BLaER1 (cell line): ENCODE data around the gene AUTS2.
A peak's percentile ranks its signal among the peaks of the same experiment; 100 is the strongest.

Source experiments
- H3K27ac ChIP-seq: shearing (Covaris generic); formaldehyde crosslinking; 2 replicates; pipeline ENCODE4 v1.8.1; 2022
- H3K27me3 ChIP-seq: shearing (Covaris generic); formaldehyde crosslinking; 2 replicates; pipeline ENCODE4 v1.8.1; 2022
- H3K36me3 ChIP-seq: shearing (Covaris generic); formaldehyde crosslinking; 2 replicates; pipeline ENCODE4 v1.8.1; 2022
- H3K4me1 ChIP-seq: shearing (Covaris generic); formaldehyde crosslinking; 2 replicates; pipeline ENCODE4 v1.8.1; 2022
- H3K4me2 ChIP-seq: shearing (Covaris generic); formaldehyde crosslinking; 2 replicates; pipeline ENCODE4 v1.8.1; 2022
- H3K4me3 ChIP-seq: shearing (Covaris generic); formaldehyde crosslinking; 2 replicates; pipeline ENCODE4 v1.8.1; 2022
- H3K9ac ChIP-seq: shearing (Covaris generic); formaldehyde crosslinking; 2 replicates; pipeline ENCODE4 v1.8.1; 2022
- H3K9me3 ChIP-seq: shearing (Covaris generic); formaldehyde crosslinking; 2 replicates; pipeline ENCODE4 v1.8.1; 2022
- H4K20me1 ChIP-seq: shearing (Covaris generic); formaldehyde crosslinking; 2 replicates; pipeline ENCODE4 v1.8.1; 2022
- Cebpa-rat ChIP-seq: shearing (Covaris generic); IDR thresholded peaks from 2 replicates; pipeline ENCODE4 v1.8.1; 2022

Gene AUTS2

DNA sequence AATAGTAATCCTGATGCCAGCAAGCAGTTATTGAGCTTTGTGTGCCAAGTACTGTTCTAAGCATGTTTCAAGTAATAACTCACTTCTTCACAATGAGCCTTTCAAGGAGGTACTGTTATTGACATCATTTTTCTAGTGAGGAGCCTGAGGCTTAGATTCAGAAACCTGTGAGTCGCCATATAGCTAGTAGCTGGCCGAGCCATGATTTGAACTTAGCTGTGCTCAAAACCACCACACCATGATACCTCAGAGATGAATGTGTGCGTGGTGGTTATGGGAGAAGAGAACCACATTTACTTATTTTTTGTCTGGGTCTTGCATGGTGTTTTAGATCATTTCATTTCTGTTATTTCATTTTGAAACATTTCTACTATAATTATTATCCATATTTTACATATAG lies 578.9 kb downstream of the AUTS2 start:
- no peak overlapping the region for H3K9ac ChIP-seq
- H3K4me2 ChIP-seq, result peak overlapping the region; percentile 72
- H3K27me3 ChIP-seq, result no peaks in the 10 kb centered on the region
- peaks cover 9% of the 10 kb centered on the region; the same call in 1 of the 2 replicates for H4K20me1 ChIP-seq
- peaks cover 9% of the 10 kb centered on the region; the same call in 1 of the 2 replicates for H3K36me3 ChIP-seq
- H3K4me3 ChIP-seq, result no peak overlapping the region
- peaks cover 52% of the 10 kb centered on the region for H3K4me1 ChIP-seq
- TF ChIP-seq Cebpa-rat, result no peak
- H3K27ac ChIP-seq, result no peak overlapping the region
- H3K9me3 ChIP-seq, result peaks cover 17% of the 10 kb centered on the region

- H3K4me2 ChIP-seq, result peak overlapping the region; percentile 72
- H3K27me3 ChIP-seq, result no peaks in the 10 kb centered on the region
- TF ChIP-seq Cebpa-rat, result no peak
- peaks cover 9% of the 10 kb centered on the region; the same call in 1 of the 2 replicates for H4K20me1 ChIP-seq
- no peak overlapping the region for H3K9ac ChIP-seq
- 0 out of 2 replicates have a peak overlapping the region, but pooled peaks have one; percentile 1 for H3K27ac ChIP-seq
- H3K36me3 ChIP-seq, result peaks cover 9% of the 10 kb centered on the region; the same call in 1 of the 2 replicates
- H3K9me3 ChIP-seq, result peaks cover 17% of the 10 kb centered on the region
- H3K4me3 ChIP-seq, result peak overlapping the region; percentile 16; the same call in 1 of the 2 replicates
- peaks cover 49% of the 10 kb centered on the region for H3K4me1 ChIP-seq
Observed at GRCh38 chr7:70178211-70178610, 579.9 kb downstream of the AUTS2 start.

GRCh38 chr7:70178787-70179186 lies 580.5 kb downstream of the AUTS2 start:
- no peak overlapping the region for H3K4me3 ChIP-seq
- peaks cover 48% of the 10 kb centered on the region for H3K4me1 ChIP-seq
- H3K27ac ChIP-seq, result 0 out of 2 replicates have a peak overlapping the region, but pooled peaks have one; percentile 1
- TF ChIP-seq Cebpa-rat, result no peak
- peak overlapping the region; percentile 72 for H3K4me2 ChIP-seq
- peaks cover 9% of the 10 kb centered on the region; the same call in 1 of the 2 replicates for H4K20me1 ChIP-seq
- H3K27me3 ChIP-seq, result no peaks in the 10 kb centered on the region
- H3K9ac ChIP-seq, result no peak overlapping the region
- H3K36me3 ChIP-seq, result peaks cover 9% of the 10 kb centered on the region; the same call in 1 of the 2 replicates
- peaks cover 17% of the 10 kb centered on the region for H3K9me3 ChIP-seq

DNA sequence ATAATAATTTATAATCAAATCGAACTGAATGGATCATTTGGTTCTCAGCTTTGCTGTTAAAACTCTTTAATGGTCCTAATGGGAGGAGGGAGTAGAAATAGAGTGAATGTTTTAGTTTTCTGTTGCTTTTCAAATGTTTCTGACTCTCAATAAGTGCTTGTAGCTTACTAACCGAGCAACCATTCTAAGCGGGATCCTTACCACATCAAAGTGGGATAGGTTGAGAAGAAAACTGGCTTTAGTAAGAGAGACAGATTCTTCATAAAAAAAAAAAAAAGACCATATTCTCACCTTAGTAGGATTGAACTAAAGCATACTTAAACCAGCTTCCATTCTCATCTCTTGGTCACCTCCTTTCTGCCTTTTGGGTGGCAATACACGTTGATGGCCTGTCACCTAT lies 584.2 kb downstream of the AUTS2 start:
- H3K4me3 ChIP-seq, result no peak overlapping the region
- no peak overlapping the region for H3K4me2 ChIP-seq
- peaks cover 3% of the 10 kb centered on the region; the same call in 1 of the 2 replicates for H4K20me1 ChIP-seq
- H3K9me3 ChIP-seq, result no peaks in the 10 kb centered on the region; the same call in 1 of the 2 replicates
- H3K4me1 ChIP-seq, result peaks cover 35% of the 10 kb centered on the region
- TF ChIP-seq Cebpa-rat, result no peak
- no peaks in the 10 kb centered on the region for H3K27me3 ChIP-seq
- no peak overlapping the region for H3K9ac ChIP-seq
- no peak overlapping the region for H3K27ac ChIP-seq
- H3K36me3 ChIP-seq, result no peaks in the 10 kb centered on the region

- no peak for TF ChIP-seq Cebpa-rat
- H3K9me3 ChIP-seq, result peaks cover 3% of the 10 kb centered on the region; the same call in 1 of the 2 replicates
- H4K20me1 ChIP-seq, result no peaks in the 10 kb centered on the region
- no peak overlapping the region for H3K4me2 ChIP-seq
- no peak overlapping the region for H3K27ac ChIP-seq
- H3K4me3 ChIP-seq, result no peak overlapping the region
- no peaks in the 10 kb centered on the region for H3K27me3 ChIP-seq
- no peaks in the 10 kb centered on the region for H3K36me3 ChIP-seq
- H3K4me1 ChIP-seq, result peaks cover 28% of the 10 kb centered on the region
- H3K9ac ChIP-seq, result no peak overlapping the region
Observed at GRCh38 chr7:70183278-70183677, 585.0 kb downstream of the AUTS2 start.

GRCh38 chr7:70188901-70189650 lies 590.8 kb downstream of the AUTS2 start:
- H3K4me2 ChIP-seq, result no peak overlapping the region
- H3K9me3 ChIP-seq, result peaks cover 37% of the 10 kb centered on the region
- H4K20me1 ChIP-seq, result no peaks in the 10 kb centered on the region
- H3K9ac ChIP-seq, result no peak overlapping the region
- H3K27ac ChIP-seq, result no peak overlapping the region
- peaks cover 13% of the 10 kb centered on the region; the same call in 1 of the 2 replicates for H3K4me1 ChIP-seq
- TF ChIP-seq Cebpa-rat, result no peak
- H3K36me3 ChIP-seq, result peaks cover 17% of the 10 kb centered on the region
- H3K27me3 ChIP-seq, result no peaks in the 10 kb centered on the region
- no peak overlapping the region for H3K4me3 ChIP-seq

GRCh38 chr7:70189776-70190175 lies 591.5 kb downstream of the AUTS2 start:
- no peak for TF ChIP-seq Cebpa-rat
- Histone ChIP-seq H3K4me3 (no peak overlapping the region), H3K36me3 (peaks cover 17% of the 10 kb centered on the region), H3K27ac (no peak overlapping the region), H3K27me3 (no peaks in the 10 kb centered on the region), H3K4me1 (peaks cover 14% of the 10 kb centered on the region; the same call in 1 of the 2 replicates), H3K9ac (no peak overlapping the region), H3K9me3 (peaks cover 42% of the 10 kb centered on the region), H3K4me2 (no peak overlapping the region), H4K20me1 (no peaks in the 10 kb centered on the region)

DNA sequence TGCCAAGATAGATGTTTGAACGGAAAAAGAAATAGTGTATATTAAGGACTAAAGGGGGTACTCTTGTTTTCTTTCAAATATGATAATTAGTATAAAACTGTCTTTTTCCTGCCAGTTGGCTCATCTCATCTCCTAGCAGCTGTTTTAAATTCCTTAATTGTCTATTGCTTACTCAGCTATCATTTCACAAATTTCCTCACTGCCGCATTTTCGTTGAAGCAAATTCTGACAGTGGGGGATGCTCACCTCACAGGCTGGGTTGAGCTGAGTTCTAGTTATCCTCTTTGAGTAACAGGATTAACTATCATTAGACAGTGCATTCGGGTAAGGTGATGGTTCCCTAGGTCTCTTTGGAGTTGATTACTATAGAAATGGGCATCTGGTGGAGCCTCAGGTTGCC lies 592.0 kb downstream of the AUTS2 start:
- peaks cover 17% of the 10 kb centered on the region for H3K36me3 ChIP-seq

GRCh38 chr7:70193514-70193913 lies 595.2 kb downstream of the AUTS2 start:
- no peak overlapping the region for H3K4me2 ChIP-seq
- H3K4me1 ChIP-seq, result peaks cover 28% of the 10 kb centered on the region
- no peak for TF ChIP-seq Cebpa-rat
- no peaks in the 10 kb centered on the region for H4K20me1 ChIP-seq
- no peak overlapping the region for H3K4me3 ChIP-seq
- H3K9me3 ChIP-seq, result peaks cover 56% of the 10 kb centered on the region
- no peak overlapping the region for H3K27ac ChIP-seq
- H3K27me3 ChIP-seq, result no peaks in the 10 kb centered on the region
- H3K9ac ChIP-seq, result no peak overlapping the region
- peaks cover 17% of the 10 kb centered on the region for H3K36me3 ChIP-seq

More for the DNA sequence above, 592.0 kb downstream of the AUTS2 start:
- H3K27ac ChIP-seq, result no peak overlapping the region
- no peak for TF ChIP-seq Cebpa-rat
- no peak overlapping the region for H3K9ac ChIP-seq
- peaks cover 14% of the 10 kb centered on the region; the same call in 1 of the 2 replicates for H3K4me1 ChIP-seq
- H3K4me2 ChIP-seq, result no peak overlapping the region
- H4K20me1 ChIP-seq, result no peaks in the 10 kb centered on the region
- peaks cover 45% of the 10 kb centered on the region for H3K9me3 ChIP-seq
- no peak overlapping the region for H3K4me3 ChIP-seq
- H3K27me3 ChIP-seq, result no peaks in the 10 kb centered on the region

GRCh38 chr7:70208236-70209063 lies 610.2 kb downstream of the AUTS2 start:
- Histone ChIP-seq H3K9ac (no peak overlapping the region), H4K20me1 (no peaks in the 10 kb centered on the region), H3K4me2 (no peak overlapping the region), H3K27me3 (no peaks in the 10 kb centered on the region), H3K4me1 (peaks cover 2% of the 10 kb centered on the region; the same call in 1 of the 2 replicates), H3K36me3 (no peaks in the 10 kb centered on the region), H3K4me3 (no peak overlapping the region), H3K27ac (no peak overlapping the region), H3K9me3 (no peaks in the 10 kb centered on the region)
- no peak for TF ChIP-seq Cebpa-rat
